A549 (cell line): ENCODE data around the gene STXBP6. TPM values are rescaled to one million over a fixed set of nuclear protein-coding genes. Genes with fewer than 3 reads are reported as not detected.

Source experiments
- ATAC-seq, 2 experiments: fragments of 200-7000 bp in 1 of 2; fragments of >200 bp in 1 of 2; cut with Nextera tagmentation in 1 of 2; cut with Tn5 transposase in 1 of 2; 3 replicates each; pipeline versions ENCODE4 v1.8.0 to v1.9.1; 2018 to 2020; ENCODE audit warnings: mild to moderate bottlenecking in 1 of 2, moderate library complexity in 1 of 2
- CTCF ChIA-PET: fragments of 300-600 bp; sonication (Branson Sonifier 250); formaldehyde crosslinking; extraction: SDS; loops from one replicate; lab custom pipeline; 2021; ENCODE audit warnings: antibody characterized with exemption, inconsistent platforms; lab: Yijun Ruan, JAX
- POLR2A ChIA-PET: fragments of 350-600 bp; formaldehyde crosslinking; extraction: SDS; loops from one replicate; lab custom pipeline; 2021; ENCODE audit warnings: antibody characterized with exemption, inconsistent platforms; lab: Yijun Ruan, JAX
- DNase-seq, 2 experiments: peaks; one replicate each; pipeline versions ENCODE4 v3.0.0 to v3.0.0-alpha.2; 2011 to 2016; ENCODE audit warnings: low read depth in 1 of 2, low spot score in 1 of 2
- FAIRE-seq: peaks from 2 replicates; lab custom pipeline; 2011; peaks lifted over from hg19 to GRCh38; lab: Jason Lieb, UNC
- H3K27ac ChIP-seq, 2 experiments: fragments of >200 bp; sonication (Bioruptor Twin); formaldehyde crosslinking; 3 replicates each; pipeline ENCODE4 v1.5.1; 2016 to 2017
- H3K4me1 ChIP-seq: fragments of >200 bp; sonication (Bioruptor Twin); formaldehyde crosslinking; 3 replicates; pipeline ENCODE4 v1.6.1; 2016
- H3K4me2 ChIP-seq: fragments of >200 bp; sonication (Bioruptor Twin); formaldehyde crosslinking; 3 replicates; pipeline ENCODE4 v1.6.1; 2016
- H3K4me3 ChIP-seq: fragments of >200 bp; sonication (Bioruptor Twin); formaldehyde crosslinking; 3 replicates; pipeline ENCODE4 v1.5.1; 2016
- H3K9me3 ChIP-seq: fragments of >200 bp; sonication (Bioruptor Twin); formaldehyde crosslinking; 3 replicates; pipeline ENCODE4 v1.6.1; 2016
- ATOH8 ChIP-seq: fragments of 250-450 bp; sonication (Bioruptor Pico); IDR thresholded peaks from 2 replicates; pipeline ENCODE4 v1.5.0; 2020; ENCODE audit warnings: low read depth, mild to moderate bottlenecking, moderate library complexity
- CHD4 ChIP-seq: fragments of 200-600 bp; sonication (generic); IDR thresholded peaks from 2 replicates; pipeline ENCODE4 v1.6.1; 2016; ENCODE audit warnings: antibody characterized with exemption, mild to moderate bottlenecking, borderline replicate concordance
- E2F6 ChIP-seq: IDR thresholded peaks from 2 replicates; pipeline ENCODE4 v1.6.1; 2012; ENCODE audit warnings: low read depth, borderline replicate concordance
- EP300 ChIP-seq, 2 experiments: fragments of >200 bp; sonication (Bioruptor Twin); formaldehyde crosslinking; IDR thresholded peaks; 2 replicates in 1 of 2; 3 replicates in 1 of 2; pipeline ENCODE4 v1.6.1; 2016 to 2017
- FOSB ChIP-seq: fragments of 250-450 bp; sonication (Bioruptor Pico); IDR thresholded peaks from 2 replicates; pipeline ENCODE4 v1.5.0; 2020; ENCODE audit warnings: mild to moderate bottlenecking, moderate library complexity
- FOSL2 ChIP-seq, 2 experiments: fragments of 450-650 bp in 1 of 2; fragments of >200 bp in 1 of 2; sonication (Bioruptor Twin) in 1 of 2; formaldehyde crosslinking; IDR thresholded peaks; 2 replicates each; pipeline versions ENCODE4 v1.5.0 to v1.6.1; 2016 to 2020; ENCODE audit warnings: mild to moderate bottlenecking in 1 of 2, moderate library complexity in 1 of 2
- HES2 ChIP-seq: fragments of >200 bp; sonication (Bioruptor Twin); formaldehyde crosslinking; IDR thresholded peaks from 2 replicates; pipeline ENCODE4 v1.6.1; 2016
- HEYL ChIP-seq: fragments of 250-450 bp; sonication (Bioruptor Pico); IDR thresholded peaks from 2 replicates; pipeline ENCODE4 v1.8.0; 2021; ENCODE audit warnings: mild to moderate bottlenecking, moderate library complexity
- HOXA7 ChIP-seq: fragments of 250-450 bp; sonication (Bioruptor Pico); IDR thresholded peaks from 2 replicates; pipeline ENCODE4 v1.5.0; 2020; ENCODE audit warnings: mild to moderate bottlenecking, moderate library complexity
- HOXB5 ChIP-seq: fragments of 250-450 bp; sonication (Bioruptor Pico); IDR thresholded peaks from 2 replicates; pipeline ENCODE4 v1.5.0; 2020; ENCODE audit warnings: mild to moderate bottlenecking, moderate library complexity
- JUN ChIP-seq, 2 experiments: fragments of >200 bp; sonication (Bioruptor Twin); formaldehyde crosslinking; IDR thresholded peaks; 2 replicates in 1 of 2; 3 replicates in 1 of 2; pipeline ENCODE4 v1.6.1; 2016 to 2017
- KDM1A ChIP-seq: fragments of 200-600 bp; sonication (generic); IDR thresholded peaks from 2 replicates; pipeline ENCODE4 v1.6.1; 2016; ENCODE audit warnings: low read depth, mild to moderate bottlenecking
- KDM5A ChIP-seq: fragments of 200-600 bp; sonication (generic); IDR thresholded peaks from 2 replicates; pipeline ENCODE4 v1.6.1; 2016; ENCODE audit warnings: antibody characterized with exemption, mild to moderate bottlenecking
- NFE2L2 ChIP-seq: fragments of 150-350 bp; conservative IDR thresholded peaks from 2 replicates; pipeline ENCODE4 v1.6.1; 2014; ENCODE audit warnings: low read length
- POLR2AphosphoS2 ChIP-seq: conservative IDR thresholded peaks from 2 replicates; pipeline ENCODE4 v1.6.1; 2012; ENCODE audit warnings: low read length, improper control_type of control experiment, inconsistent platforms
- RAD21 ChIP-seq, 2 experiments: fragments of >200 bp in 1 of 2; sonication (Bioruptor Twin) in 1 of 2; formaldehyde crosslinking in 1 of 2; IDR thresholded peaks in 1 of 2; conservative IDR thresholded peaks in 1 of 2; 2 replicates in 1 of 2; 3 replicates in 1 of 2; pipeline ENCODE4 v1.6.1; 2012 to 2018; ENCODE audit warnings: inconsistent platforms in 1 of 2
- RCOR1 ChIP-seq: fragments of 150-350 bp; IDR thresholded peaks from 2 replicates; pipeline ENCODE4 v1.6.1; 2014; ENCODE audit warnings: antibody characterized with exemption, low read length, low read depth
- RFX5 ChIP-seq: fragments of 450-650 bp; IDR thresholded peaks from 2 replicates; pipeline ENCODE4 v1.7.1; 2014; ENCODE audit warnings: antibody characterized with exemption, mild to moderate bottlenecking, moderate library complexity
- SREBF2 ChIP-seq: fragments of 450-650 bp; IDR thresholded peaks from 2 replicates; pipeline ENCODE4 v1.6.1; 2014; ENCODE audit warnings: mild to moderate bottlenecking, moderate library complexity
- TFCP2L1 ChIP-seq: fragments of 250-450 bp; sonication (Bioruptor Pico); IDR thresholded peaks from 2 replicates; pipeline ENCODE4 v1.5.0; 2021; ENCODE audit warnings: mild to moderate bottlenecking
- ZC3H11A ChIP-seq: fragments of 450-650 bp; IDR thresholded peaks from 2 replicates; pipeline ENCODE4 v1.6.1; 2014; ENCODE audit warnings: antibody characterized with exemption, mild to moderate bottlenecking
- ZFP36 ChIP-seq: fragments of 450-650 bp; IDR thresholded peaks from 2 replicates; pipeline ENCODE4 v1.6.1; 2014; ENCODE audit warnings: borderline replicate concordance; ENCODE audit not compliant: partially characterized antibody
- ZNF302 ChIP-seq: fragments of 250-450 bp; sonication (Bioruptor Pico); IDR thresholded peaks from 2 replicates; pipeline ENCODE4 v1.9.0; 2021; ENCODE audit warnings: inconsistent platforms, mild to moderate bottlenecking, moderate library complexity
- ZSCAN20 ChIP-seq: fragments of 250-450 bp; sonication (Bioruptor Pico); IDR thresholded peaks from 2 replicates; pipeline ENCODE4 v1.8.0; 2022; ENCODE audit warnings: mild to moderate bottlenecking, moderate library complexity
- WGBS: methylation state at CpG from one replicate; pipeline ENCODE4 v1.1.6; 2017; ENCODE audit errors: missing lambda C conversion rate; 5-methylcytosine and 5-hydroxymethylcytosine counted together
- polyA plus RNA-seq, 4 experiments: library from polyadenylated mRNA; depleted of rRNA in 3 of 4; stranded (reverse); fragments of >200 nt; fragmentation: RNase III in 1 of 4; extraction: RNeasy Plus Mini Kit Qiagen cat#74134 plus additional on column Dnase treatment in 1 of 4; gene quantifications; 2 replicates in 3 of 4; 3 replicates in 1 of 4; pipeline ENCODE4 v1.2.3, GENCODE V29; 2011 to 2017
- TF ChIP-seq, protein P1 (sequence below): fragments of 450-650 bp; IDR thresholded peaks from 2 replicates; pipeline ENCODE4 v1.6.1; 2014; ENCODE audit warnings: antibody characterized with exemption
- TF ChIP-seq, protein P2 (sequence below): IDR thresholded peaks from 2 replicates; pipeline ENCODE4 v1.6.1; 2012
- TF ChIP-seq, protein P3 (sequence below): fragments of 150-350 bp; IDR thresholded peaks from 2 replicates; pipeline ENCODE4 v1.6.1; 2014; ENCODE audit warnings: low read depth, mild to moderate bottlenecking, low read length

Gene STXBP6
- polyA plus RNA-seq, 2 of the 4 experiments (the other 2 are of a cell fraction): 1.7 to 6.3 TPM

- ATAC-seq: no peak
- WGBS: 59% methylated on average over 3 of the region's 3 CpGs
- no peaks in the 10 kb centered on the region for H3K9me3 ChIP-seq
- no peak overlapping the region for H3K4me2 ChIP-seq
- no peak for DNase-seq
- ChIA-PET CTCF (no interaction called here), POLR2A (no interaction called here)
- no peaks in the 10 kb centered on the region for H3K4me1 ChIP-seq
- H3K4me3 ChIP-seq: no peak overlapping the region
- FAIRE-seq: no peak
- H3K27ac ChIP-seq: no peak overlapping the region
- TF ChIP-seq, protein P1, sequence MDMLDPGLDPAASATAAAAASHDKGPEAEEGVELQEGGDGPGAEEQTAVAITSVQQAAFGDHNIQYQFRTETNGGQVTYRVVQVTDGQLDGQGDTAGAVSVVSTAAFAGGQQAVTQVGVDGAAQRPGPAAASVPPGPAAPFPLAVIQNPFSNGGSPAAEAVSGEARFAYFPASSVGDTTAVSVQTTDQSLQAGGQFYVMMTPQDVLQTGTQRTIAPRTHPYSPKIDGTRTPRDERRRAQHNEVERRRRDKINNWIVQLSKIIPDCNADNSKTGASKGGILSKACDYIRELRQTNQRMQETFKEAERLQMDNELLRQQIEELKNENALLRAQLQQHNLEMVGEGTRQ: no peak
- TF ChIP-seq KDM5A (no peak), ZFP36 (no peak), RCOR1 (no peak), ZC3H11A (no peak), RAD21 (conservative IDR thresholded peaks at IDR 0.05 in 1 of 2, IDR thresholded peaks at IDR 0.05 in 1 of 2) (no peak), POLR2AphosphoS2 (no peak), E2F6 (no peak), ZNF302 (CRISPR knock-in tag) (no peak), HOXA7 (CRISPR knock-in tag) (no peak), HES2 (no peak), KDM1A (no peak), HOXB5 (CRISPR knock-in tag) (no peak), JUN (IDR thresholded peaks at IDR 0.05) (no peak), FOSL2 (IDR thresholded peaks at IDR 0.05) (no peak), FOSL2 (CRISPR knock-in tag; IDR thresholded peaks at IDR 0.05) (no peak), CHD4 (no peak)
These were observed 152.2 kb downstream of the STXBP6 start for GRCh38 chr14:24897793-24898192.

DNA sequence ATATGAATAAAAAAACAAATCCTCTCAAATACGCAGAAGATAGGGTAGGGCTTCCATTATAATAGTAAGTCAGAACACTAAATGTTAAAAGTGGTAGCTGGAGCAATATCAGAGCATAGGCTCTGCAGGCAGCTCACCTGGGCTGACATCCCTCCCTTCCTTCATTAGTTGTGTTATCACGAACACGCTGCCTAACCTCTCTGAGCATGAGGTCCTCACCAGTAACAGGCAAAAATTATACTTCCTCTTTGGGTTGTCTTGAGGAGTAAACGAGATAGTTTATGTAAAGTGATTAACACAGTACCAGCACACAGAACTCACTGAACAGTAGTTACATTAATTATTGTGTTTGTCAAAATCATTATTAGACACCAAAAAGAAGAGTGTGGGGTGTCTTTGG, 154.3 kb downstream of the STXBP6 start:
- no peak overlapping the region for H3K4me3 ChIP-seq
- no peak overlapping the region for H3K4me2 ChIP-seq
- DNase-seq (no peak), FAIRE-seq (no peak), ATAC-seq (no peak)
- H3K27ac ChIP-seq: no peak overlapping the region
- no peaks in the 10 kb centered on the region for H3K4me1 ChIP-seq
- 0 out of 3 replicates have a peak, but pooled peaks cover 5% of the 10 kb centered on the region for H3K9me3 ChIP-seq
- CTCF ChIA-PET: interaction anchor here (1.6 kb wide), 1 partner anchor 15 kb away, joined by 3 read pairs; no protein-coding TSS in a partner anchor
- WGBS: 48% methylated on average over 4 of the region's 4 CpGs
- POLR2A ChIA-PET: no interaction called here
- TF ChIP-seq CHD4: no peak
- TF ChIP-seq, protein P2, sequence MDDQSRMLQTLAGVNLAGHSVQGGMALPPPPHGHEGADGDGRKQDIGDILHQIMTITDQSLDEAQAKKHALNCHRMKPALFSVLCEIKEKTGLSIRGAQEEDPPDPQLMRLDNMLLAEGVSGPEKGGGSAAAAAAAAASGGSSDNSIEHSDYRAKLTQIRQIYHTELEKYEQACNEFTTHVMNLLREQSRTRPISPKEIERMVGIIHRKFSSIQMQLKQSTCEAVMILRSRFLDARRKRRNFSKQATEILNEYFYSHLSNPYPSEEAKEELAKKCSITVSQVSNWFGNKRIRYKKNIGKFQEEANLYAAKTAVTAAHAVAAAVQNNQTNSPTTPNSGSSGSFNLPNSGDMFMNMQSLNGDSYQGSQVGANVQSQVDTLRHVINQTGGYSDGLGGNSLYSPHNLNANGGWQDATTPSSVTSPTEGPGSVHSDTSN: no peak
- TF ChIP-seq, protein P3, sequence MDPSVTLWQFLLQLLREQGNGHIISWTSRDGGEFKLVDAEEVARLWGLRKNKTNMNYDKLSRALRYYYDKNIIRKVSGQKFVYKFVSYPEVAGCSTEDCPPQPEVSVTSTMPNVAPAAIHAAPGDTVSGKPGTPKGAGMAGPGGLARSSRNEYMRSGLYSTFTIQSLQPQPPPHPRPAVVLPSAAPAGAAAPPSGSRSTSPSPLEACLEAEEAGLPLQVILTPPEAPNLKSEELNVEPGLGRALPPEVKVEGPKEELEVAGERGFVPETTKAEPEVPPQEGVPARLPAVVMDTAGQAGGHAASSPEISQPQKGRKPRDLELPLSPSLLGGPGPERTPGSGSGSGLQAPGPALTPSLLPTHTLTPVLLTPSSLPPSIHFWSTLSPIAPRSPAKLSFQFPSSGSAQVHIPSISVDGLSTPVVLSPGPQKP: no peak
- TF ChIP-seq TFCP2L1 (CRISPR knock-in tag): no peak
- no peak for TF ChIP-seq FOSB (CRISPR knock-in tag)
- TF ChIP-seq NFE2L2: no peak
- TF ChIP-seq SREBF2: no peak
- TF ChIP-seq ATOH8 (CRISPR knock-in tag): no peak
- TF ChIP-seq ZC3H11A: no peak
- no peak for TF ChIP-seq EP300 (IDR thresholded peaks at IDR 0.05)
- no peak for TF ChIP-seq ZSCAN20 (CRISPR knock-in tag)
- TF ChIP-seq RFX5: no peak
- no peak for TF ChIP-seq HEYL
- TF ChIP-seq POLR2AphosphoS2: no peak
